SH-SY5Y (cell line): ENCODE results near the gene FBRS.

ENCODE experiments used
- GATA2 ChIP-seq: IDR thresholded peaks from 2 replicates; pipeline ENCODE4 v1.6.1; 2011; ENCODE audit warnings: mild to moderate bottlenecking, low read depth, low read length
- GATA3 ChIP-seq: IDR thresholded peaks from 2 replicates; pipeline ENCODE4 v1.6.1; 2011; ENCODE audit warnings: low read depth, mild to moderate bottlenecking, low read length, moderate library complexity

FBRS gene

DNA sequence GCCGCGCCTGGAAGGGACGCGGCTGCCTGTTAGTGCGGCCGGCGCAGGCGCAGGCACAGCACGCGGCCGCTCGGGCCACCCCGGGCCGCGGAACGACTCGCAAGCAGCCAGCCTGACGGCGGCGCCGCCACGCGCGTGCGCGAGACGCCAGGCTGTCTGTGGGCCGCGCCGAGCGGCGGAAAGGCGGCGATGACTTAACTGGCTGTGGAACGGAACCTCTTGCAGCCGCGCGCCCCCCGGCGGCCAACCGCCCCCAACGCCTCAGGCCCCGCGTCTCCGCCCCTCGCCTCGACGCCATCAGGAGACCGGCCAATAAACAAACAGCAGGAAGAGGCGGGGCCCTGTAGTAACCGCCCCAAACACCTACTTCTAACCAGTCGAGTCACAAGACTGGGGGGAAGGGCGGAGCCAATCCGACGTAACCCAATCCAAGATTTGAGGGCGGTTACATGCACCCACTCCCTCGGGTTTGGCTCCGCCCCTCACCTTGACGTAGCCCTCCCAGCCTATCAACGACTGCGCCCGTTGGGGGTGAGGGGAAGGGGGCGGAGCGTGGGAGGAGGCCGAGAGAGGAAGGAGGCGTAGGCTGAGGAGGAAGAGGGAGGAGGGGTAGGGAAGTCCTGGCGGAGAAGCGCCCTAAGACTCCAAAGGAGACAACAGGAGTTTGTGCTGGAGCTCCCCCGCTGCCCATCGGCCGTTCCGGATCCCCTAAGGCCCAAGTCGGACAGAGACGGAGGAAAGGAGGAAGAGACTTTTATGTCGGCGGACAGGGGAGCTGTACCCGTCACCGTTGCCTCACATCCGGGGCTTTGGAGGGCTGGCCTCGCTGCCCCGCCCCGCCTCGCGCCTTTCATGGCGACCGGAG is at the start of gene FBRS:
Gene FBRS, plus strand, starts transcription at position 566 of the 865 bp plus-strand sequence. CDS start 1,088 bp downstream, outside the sequence.
- TF ChIP-seq GATA2 (no peak; the same call in 1 of the 2 replicates), GATA3 (no peak)

DNA sequence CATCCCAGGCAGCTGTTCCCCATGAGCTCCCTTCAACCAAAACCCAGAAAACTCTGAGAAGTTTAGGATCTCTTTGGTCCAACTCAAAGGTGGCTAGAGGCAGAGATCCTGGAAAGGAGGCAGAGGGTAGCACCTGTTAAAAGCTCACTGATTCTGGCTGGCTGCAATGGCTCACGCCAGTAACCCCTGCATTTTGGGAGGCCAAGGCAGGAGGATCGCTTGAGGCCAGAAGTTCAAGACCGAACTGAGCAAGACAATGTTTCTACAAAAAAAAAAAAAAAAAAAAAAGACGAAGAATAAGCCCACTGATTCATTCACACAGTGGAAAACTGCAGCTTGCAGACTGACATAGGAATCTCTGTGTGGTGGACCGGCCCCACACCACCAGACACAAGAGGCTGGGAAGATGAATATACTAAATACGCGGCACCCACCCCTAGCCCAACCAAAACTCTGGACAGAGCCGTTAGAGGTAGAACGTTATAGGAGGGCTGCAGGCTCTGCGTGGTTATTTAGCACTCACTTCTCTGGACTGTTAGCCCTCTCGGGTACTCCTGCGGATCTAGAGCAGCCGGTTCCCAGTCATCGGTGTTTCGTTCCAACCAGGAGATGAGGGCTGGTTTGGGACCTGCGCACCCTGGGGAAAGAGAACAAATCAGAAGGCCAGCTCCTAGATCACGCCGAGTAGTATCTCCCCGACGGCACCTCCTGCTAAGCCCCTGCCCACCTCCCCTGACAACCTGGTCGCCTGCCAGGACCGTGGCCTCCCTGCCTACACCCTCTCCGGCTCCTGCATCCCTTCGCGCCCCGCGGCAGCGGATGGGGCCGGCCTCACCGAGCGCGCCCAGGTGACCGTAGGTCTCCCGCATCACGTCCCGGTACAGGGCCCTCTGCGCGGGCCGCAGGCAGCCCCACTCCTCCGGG is 49.0 kb upstream of the FBRS start:
- TF ChIP-seq GATA3: no peak
- TF ChIP-seq GATA2: no peak

DNA sequence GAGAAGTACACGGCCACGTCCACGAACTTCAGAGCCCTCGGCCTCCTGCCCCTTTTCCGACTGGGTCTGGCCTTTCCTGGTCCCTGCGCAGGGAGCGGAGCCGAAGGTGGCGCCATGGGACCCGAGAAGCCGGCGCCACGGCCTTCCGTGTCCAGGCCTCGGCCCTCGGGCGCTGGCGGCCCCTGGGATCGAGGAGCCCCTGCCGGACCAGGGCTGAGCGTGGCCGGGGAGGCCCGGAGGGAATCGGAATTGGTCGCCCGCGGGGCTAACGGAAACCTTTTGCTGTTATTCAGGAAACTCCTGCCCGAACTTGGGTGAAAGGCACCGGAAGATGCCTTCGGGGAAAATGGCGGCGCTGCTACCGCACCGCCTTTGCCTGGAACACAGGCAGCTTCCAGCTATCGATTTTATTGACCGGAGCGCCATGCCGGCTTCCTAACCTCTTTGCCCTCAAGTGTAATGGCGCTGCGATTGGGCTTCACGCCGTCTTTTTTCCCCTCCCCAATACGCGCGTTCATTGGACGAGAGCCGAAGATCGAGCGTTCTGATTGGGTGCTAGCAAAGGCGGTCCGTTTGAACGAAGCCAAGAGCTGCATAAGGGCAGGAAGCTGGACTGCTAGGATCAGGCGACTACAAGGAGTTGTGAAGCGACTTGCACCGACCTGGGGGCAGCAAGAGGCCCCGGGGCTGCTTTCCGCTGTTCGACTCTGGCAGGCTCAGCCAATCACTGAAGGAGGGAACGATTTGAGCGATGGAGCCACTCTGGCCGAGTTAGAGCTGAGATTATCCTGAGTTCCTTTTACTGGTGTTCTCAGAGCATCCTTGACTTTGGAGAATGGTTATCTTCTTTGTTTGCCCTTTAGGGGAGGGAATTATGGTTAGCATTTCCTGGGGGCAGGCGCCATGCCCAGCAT is 48.0 kb upstream of the FBRS start, which contains the start of gene ZNF689:
Gene ZNF689, minus strand, starts transcription at position 464 of the 914 bp plus-strand sequence. Its CDS starts 348 bp downstream, at position 116.
- TF ChIP-seq GATA2: no peak

DNA sequence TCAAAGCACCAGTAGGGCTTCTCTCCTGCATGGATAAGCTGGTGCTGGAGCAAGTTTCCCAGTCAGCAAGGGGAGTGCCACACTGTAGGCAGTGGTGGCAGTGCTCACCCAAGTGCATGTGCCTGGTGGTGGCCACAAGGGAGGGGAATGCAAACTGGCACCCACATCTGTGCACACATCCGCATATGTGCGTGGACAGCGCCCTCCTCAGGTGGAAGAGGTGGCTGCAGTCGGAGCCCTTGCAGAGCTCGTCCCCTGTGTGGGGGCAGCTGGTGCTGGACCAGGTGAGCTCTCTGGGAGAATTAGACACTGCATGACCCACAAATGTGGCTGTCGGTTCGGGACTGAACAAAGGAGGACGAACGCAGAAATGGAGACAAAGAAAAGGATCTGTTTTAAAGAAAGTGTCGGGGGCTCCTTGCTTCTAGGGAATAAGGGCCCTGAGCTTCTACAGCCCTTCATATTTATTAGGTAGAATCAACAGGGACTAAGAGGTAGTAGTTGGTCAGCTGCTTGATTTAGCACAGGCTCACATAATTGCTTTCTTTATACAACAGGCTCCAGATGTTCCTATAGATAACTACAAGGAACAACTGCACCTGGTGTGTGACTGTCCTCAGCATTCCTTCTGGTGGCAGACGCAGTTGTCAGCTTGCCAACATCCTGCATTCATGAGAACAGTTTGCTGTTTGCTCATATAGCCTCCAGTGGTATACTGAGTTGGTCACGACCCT is 42.7 kb upstream of the FBRS start:
- TF ChIP-seq GATA3: no peak
- TF ChIP-seq GATA2: peak; percentile 69; the same call in 1 of the 2 replicates

DNA sequence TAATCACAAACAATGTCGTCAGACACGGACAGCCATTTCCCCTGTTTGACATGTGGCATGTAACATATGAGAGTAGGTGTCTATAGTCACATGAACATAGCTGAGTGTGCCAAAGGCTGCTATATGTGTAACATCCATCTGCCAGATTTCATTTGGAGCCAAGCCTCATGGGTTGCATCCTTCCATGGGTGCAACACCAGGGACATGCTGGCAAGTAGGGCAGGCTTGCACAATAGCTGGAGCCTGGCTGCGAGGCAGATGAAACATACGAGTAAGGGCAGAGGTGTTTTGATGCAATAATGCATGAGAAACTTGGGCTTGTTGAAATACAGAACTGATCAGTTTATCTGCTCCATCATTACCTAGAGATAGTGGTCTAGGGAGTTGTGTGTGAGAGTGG is 39.0 kb upstream of the FBRS start:
- TF ChIP-seq GATA3 (no peak), GATA2 (no peak)

DNA sequence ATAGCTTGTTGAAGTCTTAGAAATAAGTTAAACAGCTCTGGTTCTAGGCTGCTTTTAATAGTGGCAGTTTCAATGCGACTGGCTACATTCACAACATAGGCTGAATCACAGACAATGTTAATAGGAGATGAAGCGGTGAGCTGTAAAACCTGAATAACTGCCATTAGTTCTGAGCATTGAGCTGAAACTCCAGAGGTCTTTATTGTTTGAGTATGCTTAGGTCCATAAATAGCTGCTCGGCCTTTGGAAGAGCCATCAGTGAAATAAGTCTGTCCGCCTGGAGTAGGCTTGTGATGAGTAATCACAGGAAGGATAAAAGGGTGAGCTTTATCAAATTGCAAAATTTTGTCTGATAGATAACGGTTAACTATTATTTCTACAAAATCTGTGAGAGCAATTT is 38.6 kb upstream of the FBRS start:
- no peak for TF ChIP-seq GATA3
- no peak for TF ChIP-seq GATA2

DNA sequence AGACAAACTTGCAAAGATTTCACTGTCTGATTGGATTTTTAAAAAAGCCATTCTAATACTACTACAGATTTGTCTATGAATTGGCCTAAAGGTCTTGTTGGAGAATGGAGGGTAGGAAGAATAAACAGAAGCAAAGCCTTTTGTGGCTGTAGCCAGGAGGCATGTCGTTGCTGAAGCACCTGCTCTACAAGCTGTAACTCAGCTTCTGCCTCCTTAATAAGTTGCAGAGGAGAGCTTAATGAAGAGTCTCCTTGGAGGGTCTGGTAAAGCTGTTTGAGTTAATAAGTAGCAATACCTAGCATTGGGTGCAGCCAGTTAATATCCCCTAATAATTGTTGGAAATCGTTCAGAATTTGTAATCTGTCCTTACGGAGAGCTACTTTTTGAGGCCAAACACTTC is 38.1 kb upstream of the FBRS start:
- TF ChIP-seq GATA3 (no peak), GATA2 (no peak)

DNA sequence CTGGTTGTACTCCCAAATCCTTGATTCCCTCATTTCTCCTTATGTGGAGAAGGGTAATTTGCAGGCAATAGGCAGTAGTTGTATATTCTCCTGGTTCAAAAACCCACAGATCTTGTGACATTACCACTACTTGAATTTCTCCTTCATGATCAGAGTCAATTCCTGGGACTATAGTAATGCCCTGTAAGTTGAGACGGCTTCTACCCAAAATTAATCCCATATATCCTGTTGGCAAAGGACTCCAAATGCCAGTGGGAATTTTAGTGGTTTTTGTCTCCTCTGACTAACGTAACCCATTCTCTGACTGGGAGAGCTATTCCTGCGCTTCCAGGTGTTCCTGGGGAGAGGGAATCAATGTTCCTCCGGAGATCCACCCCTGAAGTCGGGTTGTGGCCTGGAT is 36.5 kb upstream of the FBRS start:
- TF ChIP-seq GATA2 (no peak), GATA3 (no peak)

DNA sequence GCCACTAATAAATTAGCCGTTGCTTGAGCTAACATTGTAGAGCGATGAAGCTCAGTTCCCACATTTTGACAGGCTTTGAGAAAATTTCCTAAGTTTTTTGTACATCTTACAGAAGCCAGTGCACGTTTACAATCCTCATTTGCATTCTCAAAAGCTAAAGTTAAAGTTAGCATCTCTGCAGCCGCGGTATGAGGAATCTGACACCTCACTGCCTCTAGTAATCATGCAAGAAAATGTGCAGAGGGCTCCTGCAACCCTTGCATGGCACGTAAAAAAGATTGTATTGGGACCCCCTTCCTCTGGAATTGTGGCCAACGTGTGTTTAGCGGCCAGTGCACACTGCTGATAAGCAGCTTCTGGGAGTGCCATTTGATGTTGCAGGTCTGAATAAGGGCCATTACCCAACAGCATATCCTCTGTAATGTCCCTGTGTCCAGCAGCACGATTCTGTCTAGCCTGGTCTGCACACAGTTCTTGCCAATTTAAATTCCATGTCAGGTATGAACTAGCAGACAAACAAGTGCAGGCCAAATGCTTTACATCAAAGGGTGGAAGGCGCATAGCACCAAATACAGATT is 35.7 kb upstream of the FBRS start:
- TF ChIP-seq GATA2 (no peak), GATA3 (no peak)

DNA sequence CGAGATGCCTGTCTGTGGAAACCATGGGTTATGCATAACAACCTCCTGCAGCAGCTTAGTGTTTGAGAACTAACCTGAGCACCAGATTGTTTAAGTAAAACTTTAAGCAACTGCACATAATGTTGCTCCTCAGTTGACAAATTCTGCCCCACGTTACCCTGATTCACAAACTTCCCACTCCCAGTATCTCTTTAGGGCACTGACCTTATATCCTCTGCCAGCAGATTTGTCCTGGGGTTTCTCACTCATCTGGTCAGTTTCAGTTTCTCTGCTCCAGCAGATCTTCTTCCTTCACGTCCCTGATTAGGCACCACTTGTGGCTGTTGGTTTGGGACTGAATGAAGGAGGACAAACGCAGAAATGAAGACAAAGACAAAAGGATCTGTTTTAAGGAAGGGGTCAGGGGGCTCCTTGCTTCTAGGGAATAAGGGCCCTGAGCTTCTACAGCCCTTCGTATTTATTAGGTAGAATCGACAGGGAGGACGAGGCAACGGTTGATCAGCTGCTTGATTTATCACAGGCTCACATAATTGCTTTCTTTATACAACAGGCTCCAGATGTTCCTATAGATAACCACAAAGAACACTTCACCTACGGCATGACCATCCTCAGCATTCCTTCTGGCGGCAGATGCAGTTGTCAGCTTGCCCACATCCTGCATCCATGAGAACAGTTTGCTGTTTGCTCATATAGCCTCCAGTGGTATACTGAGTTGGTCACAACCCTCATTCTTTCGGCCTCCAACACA is 34.5 kb upstream of the FBRS start:
- TF ChIP-seq GATA2 (no peak), GATA3 (no peak)

DNA sequence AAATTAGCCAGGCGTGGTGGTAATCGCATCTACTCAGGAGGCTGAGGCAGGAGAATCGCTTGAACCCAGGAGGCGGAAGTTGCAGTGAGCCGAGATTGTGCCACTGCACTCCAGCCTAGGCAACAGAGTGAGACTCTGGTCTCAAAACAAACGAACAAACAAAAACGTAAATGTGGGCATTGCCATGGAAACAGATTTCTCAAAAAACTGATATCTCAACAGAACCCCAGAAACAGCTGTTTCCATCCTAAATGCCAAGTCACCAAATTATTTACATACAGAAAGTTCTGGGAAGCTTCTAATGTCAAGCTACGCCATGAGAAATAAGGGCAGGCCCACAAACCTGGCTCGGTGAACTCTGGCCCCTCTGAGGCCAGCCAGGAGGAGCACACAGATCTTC is 32.0 kb upstream of the FBRS start:
- TF ChIP-seq GATA3 (no peak), GATA2 (no peak)

DNA sequence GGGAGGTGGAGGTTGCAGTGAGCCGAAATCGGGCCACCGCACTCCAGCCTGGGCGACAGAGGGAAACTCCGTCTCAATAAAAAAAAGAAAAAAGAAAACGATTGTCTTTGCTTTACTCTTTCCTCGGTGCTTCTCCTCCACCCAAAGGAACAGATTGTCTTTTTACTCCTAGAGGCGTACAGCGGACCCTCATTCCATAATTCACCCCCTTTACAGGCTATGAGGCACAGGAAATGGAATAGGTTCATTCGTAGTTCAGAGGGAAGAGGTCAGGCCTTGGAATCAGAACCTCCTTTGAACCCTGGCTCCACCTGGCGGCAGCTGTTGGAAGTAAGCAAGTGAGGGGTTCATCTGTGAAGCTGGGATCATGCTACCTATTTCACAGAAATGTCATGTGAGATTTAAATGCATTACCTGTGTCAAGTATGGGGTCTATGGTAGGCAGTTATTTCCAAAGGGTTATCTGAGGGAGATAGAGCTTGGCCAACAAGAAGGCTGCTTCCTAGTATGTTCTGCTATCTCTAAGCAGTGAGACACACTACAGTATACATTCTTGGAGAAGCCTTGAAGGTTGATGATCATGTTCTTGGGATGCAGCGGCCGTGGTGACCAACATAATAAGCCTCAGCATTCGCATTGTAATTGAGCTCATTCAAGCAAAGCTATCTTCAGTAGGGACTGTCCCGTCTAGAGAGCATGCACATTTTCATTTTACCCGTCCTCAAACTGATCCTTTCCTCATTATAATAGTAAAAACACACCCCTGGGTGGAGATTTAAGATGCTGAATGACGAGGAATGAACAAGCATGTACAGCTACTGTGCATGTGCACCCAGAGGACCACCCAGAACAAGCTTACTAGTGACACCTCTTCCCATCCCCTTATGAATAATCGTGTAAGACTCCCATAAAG is 29.3 kb upstream of the FBRS start:
- TF ChIP-seq GATA2: no peak
- TF ChIP-seq GATA3: no peak
